ENCODE results near the gene FAM171A1. TPM values are rescaled to one million over a fixed set of nuclear protein-coding genes. Genes with fewer than 3 reads are reported as not detected.

The FAM171A1 gene
- total RNA-seq, 2 donors from 2014 or later = 50.9 to 65.8 TPM

DNA sequence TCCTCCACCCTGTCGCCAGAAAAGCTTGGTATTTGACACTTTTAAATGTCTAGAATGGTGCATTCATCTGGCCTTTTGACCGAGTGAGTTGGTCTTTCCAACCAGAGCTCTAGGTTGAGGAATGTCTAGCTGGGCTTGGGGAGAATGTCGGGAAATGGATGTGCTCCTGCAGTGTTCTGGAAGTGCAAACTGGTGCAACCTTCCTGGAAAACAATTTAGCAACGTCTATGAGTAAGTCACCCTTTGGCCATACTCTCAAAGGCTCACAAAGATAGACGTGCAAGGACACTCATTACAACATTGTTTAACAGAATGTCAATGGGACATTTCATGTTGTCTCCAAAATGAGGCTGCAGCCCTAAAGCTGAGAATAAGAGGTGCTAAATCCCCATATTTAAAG is 190.4 kb downstream of the FAM171A1 start:
- H3K4me1 ChIP-seq = no peaks in the 10 kb centered on the region
- no peak for TF ChIP-seq CTCF (IDR thresholded peaks at IDR 0.05)

DNA sequence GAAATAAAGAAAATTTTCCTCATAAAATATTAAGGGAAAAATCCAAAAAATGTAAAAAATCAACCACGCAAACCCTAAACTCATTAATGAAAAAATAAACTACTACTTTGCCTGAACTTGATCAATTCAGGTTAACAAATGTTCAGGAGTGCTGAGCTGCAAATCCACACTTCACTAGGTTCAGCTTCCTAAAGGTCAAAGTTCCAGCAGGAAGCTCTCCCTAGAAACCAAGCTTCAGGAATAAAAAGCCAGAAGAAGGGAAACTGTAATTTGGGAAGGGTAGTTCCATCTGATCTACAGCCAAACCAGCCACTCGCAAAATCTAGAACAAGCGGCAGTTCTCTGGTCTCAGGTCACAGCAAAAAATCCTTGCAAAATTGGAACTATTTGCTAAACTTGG is 194.8 kb downstream of the FAM171A1 start:
- H3K9me3 ChIP-seq = no peaks in the 10 kb centered on the region
- H3K27me3 ChIP-seq = no peaks in the 10 kb centered on the region
- H3K4me1 ChIP-seq = no peaks in the 10 kb centered on the region
- H3K4me3 ChIP-seq = no peak overlapping the region
- no peaks in the 10 kb centered on the region for H3K36me3 ChIP-seq
- DNase-seq = no peak
- no peak overlapping the region for H3K9ac ChIP-seq (ENCODE audit: low read depth in 2 of 2, low read length in 2 of 2)
- no peak for TF ChIP-seq CTCF (IDR thresholded peaks at IDR 0.05)
- intact Hi-C loops (cut with DNase I) = no loop called here
- H3K27ac ChIP-seq = no peak overlapping the region

More for the DNA sequence above, 190.4 kb downstream of the FAM171A1 start:
- Histone ChIP-seq H3K36me3 (no peaks in the 10 kb centered on the region), H3K27me3 (no peaks in the 10 kb centered on the region), H3K9ac (ENCODE audit: low read depth in 2 of 2, low read length in 2 of 2) (no peak overlapping the region), H3K4me3 (no peak overlapping the region), H3K27ac (no peak overlapping the region), H3K9me3 (no peaks in the 10 kb centered on the region)
- intact Hi-C loops (cut with DNase I) = no loop called here
- DNase-seq = no peak

DNA sequence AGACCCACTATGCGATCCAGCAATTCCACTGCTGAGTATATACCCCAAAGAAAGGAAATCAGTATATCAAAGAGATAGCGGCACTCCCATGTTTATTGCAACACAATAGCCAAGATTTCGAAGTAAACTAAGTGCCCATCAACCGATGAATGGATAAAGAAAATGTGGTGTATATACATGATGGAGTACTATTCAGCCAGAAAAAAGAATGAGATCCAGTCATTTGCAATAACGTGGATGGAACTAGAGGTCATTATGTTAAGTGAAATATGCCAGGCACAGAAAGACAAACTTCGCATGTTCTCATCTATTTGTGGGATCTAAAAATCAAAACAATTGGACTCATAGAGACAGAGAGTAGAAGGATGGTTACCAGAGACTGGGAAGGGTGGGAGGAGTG is 195.5 kb downstream of the FAM171A1 start:
- Histone ChIP-seq H3K27me3 (no peaks in the 10 kb centered on the region), H3K36me3 (no peaks in the 10 kb centered on the region), H3K9me3 (no peaks in the 10 kb centered on the region), H3K4me1 (no peaks in the 10 kb centered on the region), H3K9ac (ENCODE audit: low read depth in 2 of 2, low read length in 2 of 2) (no peak overlapping the region), H3K4me3 (no peak overlapping the region), H3K27ac (no peak overlapping the region)
- intact Hi-C loops (cut with DNase I) = no loop called here
- TF ChIP-seq CTCF (IDR thresholded peaks at IDR 0.05) = no peak
- DNase-seq = no peak

DNA sequence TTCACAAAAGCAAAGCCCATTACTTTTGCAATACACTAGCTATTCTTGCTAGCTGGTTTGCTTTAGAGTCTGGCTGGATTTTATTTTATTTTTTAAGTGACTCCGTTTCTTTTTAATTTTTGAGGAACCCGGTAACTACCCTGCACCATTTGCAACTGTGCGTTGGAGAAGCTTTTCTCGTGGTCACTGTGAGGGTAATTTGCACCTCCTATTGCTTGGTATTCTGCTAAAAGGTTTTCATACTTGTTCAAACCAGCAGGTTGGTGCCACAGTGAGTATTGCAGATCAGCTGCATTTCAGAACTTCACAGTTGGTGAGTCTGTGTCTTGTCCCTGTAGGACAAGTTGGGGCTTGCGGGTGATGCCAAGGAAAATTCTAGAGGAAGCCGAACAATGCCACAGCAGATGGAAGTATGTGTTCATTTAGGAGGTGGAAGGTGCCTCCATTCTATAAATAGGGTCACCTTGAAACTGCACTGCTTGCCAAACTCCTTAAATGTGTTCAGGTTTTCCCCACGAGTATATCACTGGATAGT is 198.7 kb downstream of the FAM171A1 start:
- H3K9ac ChIP-seq (ENCODE audit: low read depth in 2 of 2, low read length in 2 of 2) = no peak overlapping the region
- no peak overlapping the region for H3K27ac ChIP-seq
- H3K4me1 ChIP-seq = no peaks in the 10 kb centered on the region
- TF ChIP-seq CTCF (IDR thresholded peaks at IDR 0.05) = no peak
- no peaks in the 10 kb centered on the region for H3K36me3 ChIP-seq
- no peaks in the 10 kb centered on the region for H3K9me3 ChIP-seq
- no peak for DNase-seq
- intact Hi-C loops (cut with DNase I) = no loop called here
- no peaks in the 10 kb centered on the region for H3K27me3 ChIP-seq
- no peak overlapping the region for H3K4me3 ChIP-seq

GRCh38 chr10:15169555-15170401 is 201.3 kb downstream of the FAM171A1 start:
- no peaks in the 10 kb centered on the region for H3K9me3 ChIP-seq
- no peaks in the 10 kb centered on the region for H3K36me3 ChIP-seq
- no peak for DNase-seq
- intact Hi-C loops (cut with DNase I) = no loop called here
- H3K9ac ChIP-seq (ENCODE audit: low read depth in 2 of 2, low read length in 2 of 2) = peak overlapping the region in 1 of 2 donors; percentile 68
- H3K4me1 ChIP-seq = no peaks in the 10 kb centered on the region
- no peaks in the 10 kb centered on the region for H3K27me3 ChIP-seq
- H3K27ac ChIP-seq = peak overlapping the region; percentile 43
- H3K4me3 ChIP-seq = no peak overlapping the region
- TF ChIP-seq CTCF (IDR thresholded peaks at IDR 0.05) = no peak

Measured in colonic mucosa (tissue), 4 donors.